Keratinocyte (primary cell): ENCODE results near the gene ADGRL3. TPM values are rescaled to one million over a fixed set of nuclear protein-coding genes. Genes with fewer than 3 reads are reported as not detected.
A peak's percentile ranks its signal among the peaks of the same experiment; 100 is the strongest.

ENCODE experiments used
- DNase-seq: peaks from one replicate; pipeline ENCODE4 v3.0.0-alpha.2; 2011; ENCODE audit warnings: low read depth, missing footprints, low spot score
- FAIRE-seq: peaks from 2 replicates; lab custom pipeline; 2011; peaks lifted over from hg19 to GRCh38; lab: Jason Lieb, UNC
- H2AFZ ChIP-seq: 2 replicates; pipeline ENCODE4 v1.6.0; 2012; ENCODE audit warnings: low read length, control low read depth, inconsistent platforms; ENCODE audit not compliant: control insufficient read depth
- H3K27ac ChIP-seq: 2 replicates; pipeline ENCODE4 v1.5.1; 2011; ENCODE audit warnings: low read length; ENCODE audit not compliant: control insufficient read depth, insufficient read depth
- H3K27me3 ChIP-seq: 3 replicates; pipeline ENCODE4 v1.6.0; 2011; ENCODE audit warnings: low read length; ENCODE audit not compliant: control insufficient read depth, insufficient read depth; ENCODE audit errors: extremely low read depth
- H3K36me3 ChIP-seq, 2 experiments: 2 replicates in 1 of 2; 3 replicates in 1 of 2; pipeline ENCODE4 v1.5.1; 2011; ENCODE audit warnings: low read length in 2 of 2, mild to moderate bottlenecking in 1 of 2; ENCODE audit not compliant: control insufficient read depth in 2 of 2, insufficient read depth in 2 of 2; ENCODE audit errors: extremely low read depth in 1 of 2
- H3K4me1 ChIP-seq: 3 replicates; pipeline ENCODE4 v1.5.1; 2011; ENCODE audit warnings: low read length; ENCODE audit not compliant: control insufficient read depth, insufficient read depth; ENCODE audit errors: extremely low read depth
- H3K4me2 ChIP-seq: 3 replicates; pipeline ENCODE4 v1.6.0; 2011; ENCODE audit warnings: low read depth, low read length; ENCODE audit not compliant: control insufficient read depth, insufficient read depth; ENCODE audit errors: extremely low read depth
- H3K4me3 ChIP-seq, 3 experiments: fragments of 200-600 bp in 1 of 3; sonication (generic) in 1 of 3; 2 replicates in 2 of 3; 3 replicates in 1 of 3; pipeline ENCODE4 v1.5.1; 2011 to 2016; ENCODE audit warnings: low read length in 3 of 3, mild to moderate bottlenecking in 3 of 3, control low read depth in 2 of 3, inconsistent platforms in 1 of 3, low read depth in 1 of 3, mixed read lengths in 1 of 3, mixed run types in 1 of 3, moderate library complexity in 1 of 3; ENCODE audit not compliant: control insufficient read depth in 2 of 3, insufficient read depth in 2 of 3; ENCODE audit errors: extremely low read depth in 1 of 3
- H3K79me2 ChIP-seq: 2 replicates; pipeline ENCODE4 v1.6.0; 2012; ENCODE audit warnings: low read length; ENCODE audit not compliant: control insufficient read depth, insufficient read depth
- H3K9ac ChIP-seq: 3 replicates; pipeline ENCODE4 v1.6.0; 2011; ENCODE audit warnings: low read length; ENCODE audit not compliant: control insufficient read depth, insufficient read depth; ENCODE audit errors: extremely low read depth
- H3K9me1 ChIP-seq: 3 replicates; pipeline ENCODE4 v1.6.0; 2011; ENCODE audit warnings: low read length; ENCODE audit not compliant: control insufficient read depth, insufficient read depth; ENCODE audit errors: extremely low read depth
- H3K9me3 ChIP-seq: 2 replicates; pipeline ENCODE4 v1.5.1; 2012; ENCODE audit warnings: low read depth, low read length; ENCODE audit not compliant: control insufficient read depth
- H4K20me1 ChIP-seq: 3 replicates; pipeline ENCODE4 v1.6.0; 2011; ENCODE audit warnings: low read length; ENCODE audit not compliant: control insufficient read depth, insufficient read depth; ENCODE audit errors: extremely low read depth
- CTCF ChIP-seq, 3 experiments: IDR thresholded peaks in 1 of 3; conservative IDR thresholded peaks in 1 of 3; optimal IDR thresholded peaks in 1 of 3; 2 replicates in 2 of 3; 3 replicates in 1 of 3; pipeline versions ENCODE3 to v1.5.1; 2011; ENCODE audit warnings: low read length in 3 of 3, mild to moderate bottlenecking in 3 of 3, moderate library complexity in 2 of 3, control low read depth in 1 of 3, inconsistent platforms in 1 of 3; ENCODE audit not compliant: insufficient read depth in 2 of 3; ENCODE audit errors: extremely low read depth in 1 of 3
- EZH2 ChIP-seq: IDR thresholded peaks from one replicate; pipeline ENCODE4 v1.6.1; 2012; ENCODE audit warnings: inconsistent platforms, mild to moderate bottlenecking, low read length, moderate library complexity
- dilution Hi-C: fragments of 300-500 bp; cut with MboI; formaldehyde crosslinking; loops from one replicate; pipeline ENCODE4 v1.7.0; 2020; ENCODE audit warnings: low sequenced_read_pairs; ENCODE audit not compliant: extremely low pct_ligation_motif_present
- polyA plus RNA-seq, 5 experiments: library from polyadenylated mRNA; depleted of rRNA in 3 of 5; stranded (reverse) in 3 of 5; stranded (forward) in 1 of 5; unstranded in 1 of 5; fragments of >200 nt; gene quantifications; 1 replicate in 1 of 5; 2 replicates in 3 of 5; 3 replicates in 1 of 5; pipeline versions ENCODE4 v1.2.1 to v1.2.3, GENCODE V29; 2011 to 2012; ENCODE audit warnings: missing spikeins in 2 of 5, low read depth in 1 of 5, low replicate concordance in 1 of 5

ADGRL3 gene
- polyA plus RNA-seq, 1 donor (not counting 4 experiments of a cell fraction or from before 2014, with no cell fraction given) = 0.18 TPM

- Histone ChIP-seq H3K79me2 (no peaks in the 10 kb centered on the region), H3K9me1 (no peaks in the 10 kb centered on the region), H3K4me1 (no peaks in the 10 kb centered on the region), H4K20me1 (no peaks in the 10 kb centered on the region), H3K9me3 (no peaks in the 10 kb centered on the region), H3K4me2 (no peak overlapping the region), H3K27ac (no peak overlapping the region), H2AFZ (no peak overlapping the region), H3K36me3 (no peaks in the 10 kb centered on the region), H3K27me3 (no peaks in the 10 kb centered on the region), H3K9ac (no peak overlapping the region), H3K4me3 (no peak overlapping the region)
- TF ChIP-seq EZH2 (no peak), CTCF (optimal IDR thresholded peaks at IDR 0.05 in 1 of 3, IDR thresholded peaks at IDR 0.05 in 1 of 3, conservative IDR thresholded peaks at IDR 0.05 in 1 of 3; ENCODE audit: extremely low read depth in 1 of 3, insufficient read depth in 2 of 3, low read length in 3 of 3) (no peak)
- DNase-seq (no peak), FAIRE-seq (peak; percentile 48)
- dilution Hi-C loops = no loop called here
Observed at GRCh38 chr4:61395754-61396153, 195.6 kb downstream of the ADGRL3 start.

GRCh38 chr4:61397174-61397573 lies 197.0 kb downstream of the ADGRL3 start:
- Histone ChIP-seq H3K36me3 (no peaks in the 10 kb centered on the region), H2AFZ (no peak overlapping the region), H3K4me1 (no peaks in the 10 kb centered on the region), H3K9ac (no peak overlapping the region), H3K27ac (no peak overlapping the region), H3K4me3 (no peak overlapping the region), H3K4me2 (no peak overlapping the region), H3K79me2 (no peaks in the 10 kb centered on the region), H4K20me1 (no peaks in the 10 kb centered on the region), H3K9me3 (no peaks in the 10 kb centered on the region), H3K9me1 (no peaks in the 10 kb centered on the region), H3K27me3 (no peaks in the 10 kb centered on the region)
- no peak for DNase-seq
- TF ChIP-seq EZH2 (no peak), CTCF (optimal IDR thresholded peaks at IDR 0.05 in 1 of 3, IDR thresholded peaks at IDR 0.05 in 1 of 3, conservative IDR thresholded peaks at IDR 0.05 in 1 of 3; ENCODE audit: extremely low read depth in 1 of 3, insufficient read depth in 2 of 3, low read length in 3 of 3) (no peak)
- no peak for FAIRE-seq
- dilution Hi-C loops = no loop called here
